GM19193 (cell line): ENCODE data around the gene SH3RF1.

Experiments
- POLR2A ChIP-seq: IDR thresholded peaks from 4 replicates; pipeline ENCODE4 v1.6.1; 2011; ENCODE audit not compliant: insufficient read depth, insufficient read length; ENCODE audit errors: extremely low read depth

SH3RF1 gene

DNA sequence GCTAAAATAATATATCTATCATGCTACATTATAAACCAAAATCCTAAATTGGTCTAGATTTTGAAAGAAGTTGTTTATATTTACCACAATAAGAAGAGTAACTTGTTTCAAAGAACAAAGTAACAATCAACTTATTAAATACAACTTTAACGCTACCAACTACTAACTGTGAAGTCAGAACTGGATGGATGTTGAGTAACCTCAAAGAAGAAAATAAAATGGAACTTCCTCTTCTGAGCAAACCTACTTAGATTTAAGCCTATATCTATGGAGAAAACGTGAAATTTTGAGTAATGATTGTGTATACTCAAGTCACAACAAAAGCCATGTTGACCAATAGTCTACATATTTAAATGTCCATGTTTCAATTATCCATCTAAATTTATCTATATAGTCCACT, 25.7 kb downstream of the SH3RF1 start:
- TF ChIP-seq POLR2A, result no peak

DNA sequence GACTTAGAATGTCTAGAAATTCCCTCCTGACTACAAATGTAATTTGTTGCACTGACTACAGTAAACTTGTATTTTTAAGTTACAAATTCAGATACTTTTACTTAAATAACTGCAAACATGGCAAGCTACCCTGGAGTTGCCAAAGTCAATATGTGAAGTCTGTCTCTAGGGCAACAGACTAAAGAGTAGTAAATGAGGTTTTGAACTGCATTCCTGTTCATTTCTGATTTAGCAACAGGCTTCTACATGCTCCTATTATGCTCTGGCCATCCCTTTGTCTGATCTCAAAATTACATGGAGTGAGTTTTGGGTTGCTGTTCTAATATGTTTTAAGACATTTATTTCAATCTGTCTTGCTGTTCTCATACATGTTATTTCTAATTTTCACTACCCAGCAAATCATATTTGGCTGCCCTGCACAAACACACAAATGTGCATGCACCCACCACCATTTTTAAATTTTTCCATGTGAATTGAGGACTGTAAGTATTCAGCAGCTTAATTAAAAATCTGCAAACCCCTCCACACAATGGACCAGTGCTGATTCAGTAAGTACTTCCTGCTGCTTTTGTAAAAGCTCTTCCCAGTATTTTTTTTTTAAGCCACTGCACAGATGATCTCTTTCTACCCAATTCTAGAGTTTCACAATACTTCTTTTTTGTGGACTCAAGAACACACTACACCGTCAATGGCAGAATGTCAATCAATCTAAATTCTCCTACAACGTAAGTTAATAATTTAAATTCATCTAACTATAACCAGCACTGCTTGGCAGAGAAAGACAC, 26.7 kb downstream of the SH3RF1 start:
- no peak for TF ChIP-seq POLR2A

DNA sequence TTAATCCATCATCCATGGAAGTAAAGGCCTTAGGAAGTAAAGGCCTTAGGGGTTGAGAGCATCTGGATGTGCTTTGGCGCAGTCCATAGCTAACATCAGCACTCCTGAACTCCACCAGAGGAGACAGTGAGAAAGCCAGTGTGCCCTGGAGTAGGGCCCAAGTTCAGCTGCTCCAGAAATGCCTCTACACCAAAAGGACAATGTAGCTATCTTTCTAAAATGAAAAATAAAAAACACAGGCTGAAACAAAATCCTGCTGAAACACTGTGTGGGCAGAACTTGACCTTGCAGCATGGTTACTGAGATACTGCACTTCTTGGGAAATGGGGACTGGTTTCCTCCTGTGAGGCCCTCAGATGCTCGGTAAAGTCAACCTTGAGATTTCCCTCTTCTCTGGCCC, 29.3 kb downstream of the SH3RF1 start:
- TF ChIP-seq POLR2A, result no peak

DNA sequence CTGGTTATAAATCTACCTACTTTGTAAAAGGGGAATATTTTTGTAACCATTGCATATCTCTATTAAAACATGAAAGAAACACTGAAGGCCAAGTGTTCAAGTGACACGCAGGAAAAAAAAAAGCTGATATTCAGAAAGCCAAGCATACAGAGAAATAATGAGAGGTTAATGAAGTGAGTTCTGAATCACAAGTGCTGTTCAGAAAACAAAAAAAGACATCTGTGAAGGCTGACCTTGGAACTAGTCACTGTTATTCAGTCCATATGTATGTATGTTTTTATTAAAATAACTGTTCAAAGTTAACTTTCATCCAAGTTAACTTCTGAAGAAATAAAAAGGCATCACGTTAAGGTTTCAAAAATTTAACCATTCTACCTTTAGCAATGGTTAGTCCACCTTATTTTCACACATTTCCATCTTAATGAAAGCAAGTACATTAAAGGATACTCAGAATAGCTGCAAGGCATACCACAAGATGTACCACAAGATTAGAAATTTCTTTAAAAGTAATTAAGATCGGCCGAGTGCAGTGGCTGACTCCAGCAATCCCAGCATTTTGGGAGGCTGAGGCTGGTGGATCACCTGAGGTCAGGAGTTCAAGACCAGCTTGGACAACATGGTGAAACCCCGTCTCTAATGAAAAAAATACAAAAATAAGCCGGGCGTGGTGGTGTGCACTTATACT, 31.4 kb downstream of the SH3RF1 start:
- no peak for TF ChIP-seq POLR2A

GRCh38 chr4:169238445-169238844, 32.3 kb downstream of the SH3RF1 start:
- no peak for TF ChIP-seq POLR2A

GRCh38 chr4:169236873-169237626, 33.7 kb downstream of the SH3RF1 start:
- TF ChIP-seq POLR2A, result no peak

DNA sequence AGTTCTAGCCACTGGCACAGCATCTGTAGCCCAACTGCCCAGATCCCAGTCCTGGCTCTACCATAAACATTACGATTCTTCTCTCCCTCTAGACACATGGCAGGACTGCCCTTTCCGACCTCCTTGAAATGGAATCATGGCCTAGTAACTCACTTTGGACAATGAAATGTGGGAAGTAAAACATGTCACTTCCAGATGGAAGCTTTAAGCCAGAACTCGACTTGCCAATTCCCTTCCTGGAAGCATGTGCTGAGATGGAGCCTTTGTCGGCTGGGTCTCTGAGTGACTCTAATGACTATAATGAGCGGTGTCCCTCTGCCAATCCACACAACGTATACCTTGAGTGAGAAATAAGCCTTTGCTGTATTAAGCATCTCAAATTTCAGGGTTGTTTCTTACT, 34.7 kb downstream of the SH3RF1 start:
- TF ChIP-seq POLR2A, result no peak

- no peak for TF ChIP-seq POLR2A
These were observed 36.5 kb downstream of the SH3RF1 start for GRCh38 chr4:169234137-169234855.

- TF ChIP-seq POLR2A, result no peak
These were observed 37.1 kb downstream of the SH3RF1 start for GRCh38 chr4:169233691-169234090.

GRCh38 chr4:169231647-169232262, 39.0 kb downstream of the SH3RF1 start:
- no peak for TF ChIP-seq POLR2A

DNA sequence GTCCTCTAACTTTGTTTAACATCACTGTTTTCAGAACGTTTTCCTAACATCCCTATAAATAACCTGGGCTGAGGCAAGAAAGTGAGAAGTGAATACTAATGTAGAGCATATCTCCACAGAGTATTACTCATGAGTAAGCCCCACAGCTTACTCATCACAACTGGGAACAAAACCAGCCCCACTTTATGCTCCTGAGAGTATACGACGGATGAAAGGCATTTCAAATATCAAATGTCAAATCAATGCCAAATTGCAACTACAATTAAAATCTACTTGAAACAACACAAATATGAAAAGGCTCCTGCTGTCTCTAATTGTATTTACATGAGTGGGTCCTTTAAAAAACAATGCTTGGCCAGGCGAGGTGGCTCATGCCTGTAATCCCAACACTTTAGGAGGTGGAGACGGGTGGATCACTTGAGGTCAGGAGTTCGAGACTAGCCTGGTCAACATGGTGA, 41.2 kb downstream of the SH3RF1 start:
- no peak for TF ChIP-seq POLR2A

- TF ChIP-seq POLR2A, result no peak
These were observed 42.7 kb downstream of the SH3RF1 start for GRCh38 chr4:169228076-169228475.

DNA sequence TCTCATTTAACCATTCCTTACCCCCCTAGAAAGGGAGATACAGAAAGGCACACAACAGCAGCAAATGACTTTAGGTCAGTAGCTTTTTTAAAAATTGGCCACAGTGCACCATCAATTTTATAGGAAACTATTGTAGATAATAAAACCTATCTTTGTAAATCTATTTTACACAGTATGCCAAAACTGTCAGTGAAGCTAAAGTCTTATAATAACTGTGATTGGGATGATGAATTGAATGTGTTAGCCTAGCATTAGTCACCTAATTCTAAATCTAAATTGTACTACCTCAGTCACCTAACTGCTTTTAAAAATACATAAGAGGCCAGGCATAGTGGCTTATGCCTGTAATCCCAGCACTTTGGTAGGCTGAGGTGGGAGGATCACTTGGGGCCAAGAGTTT, 44.2 kb downstream of the SH3RF1 start:
- TF ChIP-seq POLR2A, result no peak

- TF ChIP-seq POLR2A, result no peak
These were observed 44.9 kb downstream of the SH3RF1 start for GRCh38 chr4:169225812-169226211.
